Loucy (cell line): ENCODE results near the gene TREX2.

Experiments
- EZH2phosphoT487 ChIP-seq: fragments of 200-600 bp; IDR thresholded peaks from 2 replicates; pipeline ENCODE4 v1.6.1; 2018; ENCODE audit warnings: antibody characterized with exemption, mild to moderate bottlenecking, moderate library complexity, borderline replicate concordance
- TF ChIP-seq, protein P1 (sequence below): fragments of 200-600 bp; sonication (generic); conservative IDR thresholded peaks from 2 replicates; pipeline ENCODE4 v1.5.1; 2014; ENCODE audit warnings: mild to moderate bottlenecking, antibody characterized with exemption, low read length

DNA sequence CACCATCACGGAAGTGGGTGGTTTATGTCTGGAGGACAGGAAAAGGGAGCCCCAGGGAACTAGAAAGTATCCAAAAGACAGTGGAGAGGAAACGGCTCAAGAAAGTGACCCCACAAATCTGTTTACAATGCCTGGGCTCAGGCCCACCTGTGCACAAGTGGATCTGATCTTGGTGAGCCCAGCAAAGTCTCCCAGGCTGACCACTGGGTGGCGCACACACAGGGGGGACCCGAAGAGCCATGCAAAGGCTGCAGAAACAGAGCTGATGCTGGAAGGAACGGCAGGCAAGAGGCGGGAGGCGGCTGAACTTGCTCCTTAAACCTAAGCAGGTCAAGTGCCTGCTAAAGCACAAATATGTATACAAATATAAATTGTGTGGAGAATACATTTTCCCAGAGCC, 15.0 kb upstream of the TREX2 start:
- TF ChIP-seq, protein P1, sequence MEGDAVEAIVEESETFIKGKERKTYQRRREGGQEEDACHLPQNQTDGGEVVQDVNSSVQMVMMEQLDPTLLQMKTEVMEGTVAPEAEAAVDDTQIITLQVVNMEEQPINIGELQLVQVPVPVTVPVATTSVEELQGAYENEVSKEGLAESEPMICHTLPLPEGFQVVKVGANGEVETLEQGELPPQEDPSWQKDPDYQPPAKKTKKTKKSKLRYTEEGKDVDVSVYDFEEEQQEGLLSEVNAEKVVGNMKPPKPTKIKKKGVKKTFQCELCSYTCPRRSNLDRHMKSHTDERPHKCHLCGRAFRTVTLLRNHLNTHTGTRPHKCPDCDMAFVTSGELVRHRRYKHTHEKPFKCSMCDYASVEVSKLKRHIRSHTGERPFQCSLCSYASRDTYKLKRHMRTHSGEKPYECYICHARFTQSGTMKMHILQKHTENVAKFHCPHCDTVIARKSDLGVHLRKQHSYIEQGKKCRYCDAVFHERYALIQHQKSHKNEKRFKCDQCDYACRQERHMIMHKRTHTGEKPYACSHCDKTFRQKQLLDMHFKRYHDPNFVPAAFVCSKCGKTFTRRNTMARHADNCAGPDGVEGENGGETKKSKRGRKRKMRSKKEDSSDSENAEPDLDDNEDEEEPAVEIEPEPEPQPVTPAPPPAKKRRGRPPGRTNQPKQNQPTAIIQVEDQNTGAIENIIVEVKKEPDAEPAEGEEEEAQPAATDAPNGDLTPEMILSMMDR, result peak; percentile 66
- no peak for TF ChIP-seq EZH2phosphoT487
